ENCODE measurements around the gene VPS33A. TPM values are rescaled to one million over a fixed set of nuclear protein-coding genes. Genes with fewer than 3 reads are reported as not detected.

The VPS33A gene
- total and polyA plus RNA-seq, 2 of the 13 experiments (the other 11 are each of a cell fraction or from before 2014, with no cell fraction given), result 11.0 to 43.6 TPM

DNA sequence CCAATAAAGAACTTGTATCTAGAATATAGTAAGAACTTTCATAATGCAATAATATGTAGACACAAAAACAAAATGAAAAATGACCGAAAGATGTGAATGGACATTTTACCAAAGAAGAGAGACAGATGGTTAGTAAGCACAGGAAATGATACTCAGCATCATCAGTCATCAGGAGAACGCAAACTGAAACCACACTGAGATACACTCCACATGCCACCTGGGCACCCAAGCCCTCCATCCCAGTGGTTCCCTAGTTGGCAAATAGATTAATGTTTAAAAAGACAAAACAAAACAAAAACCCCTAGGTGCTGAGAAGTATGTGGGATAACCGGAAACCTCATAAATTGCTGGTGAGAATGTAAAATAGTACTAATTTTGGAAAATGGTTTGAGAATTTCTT, 26.8 kb upstream of the VPS33A start:
- no peaks in the 10 kb centered on the region for H3K9me3 ChIP-seq (ENCODE audit: low read length)
- ATAC-seq (no peak), DNase-seq (ENCODE audit: low spot score) (no peak), FAIRE-seq (no peak)
- TF ChIP-seq, protein P1, sequence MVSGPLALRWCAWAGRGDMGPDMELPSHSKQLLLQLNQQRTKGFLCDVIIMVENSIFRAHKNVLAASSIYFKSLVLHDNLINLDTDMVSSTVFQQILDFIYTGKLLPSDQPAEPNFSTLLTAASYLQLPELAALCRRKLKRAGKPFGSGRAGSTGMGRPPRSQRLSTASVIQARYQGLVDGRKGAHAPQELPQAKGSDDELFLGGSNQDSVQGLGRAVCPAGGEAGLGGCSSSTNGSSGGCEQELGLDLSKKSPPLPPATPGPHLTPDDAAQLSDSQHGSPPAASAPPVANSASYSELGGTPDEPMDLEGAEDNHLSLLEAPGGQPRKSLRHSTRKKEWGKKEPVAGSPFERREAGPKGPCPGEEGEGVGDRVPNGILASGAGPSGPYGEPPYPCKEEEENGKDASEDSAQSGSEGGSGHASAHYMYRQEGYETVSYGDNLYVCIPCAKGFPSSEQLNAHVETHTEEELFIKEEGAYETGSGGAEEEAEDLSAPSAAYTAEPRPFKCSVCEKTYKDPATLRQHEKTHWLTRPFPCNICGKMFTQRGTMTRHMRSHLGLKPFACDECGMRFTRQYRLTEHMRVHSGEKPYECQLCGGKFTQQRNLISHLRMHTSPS (CRISPR knock-in tag; IDR thresholded peaks at IDR 0.05; ENCODE audit: low read depth), result no peak
- TF ChIP-seq KDM6A (CRISPR knock-in tag; IDR thresholded peaks at IDR 0.05; ENCODE audit: low read depth), result no peak
- no peak for TF ChIP-seq NR2F2 (IDR thresholded peaks at IDR 0.05; ENCODE audit: borderline replicate concordance, low read depth)
- no peak for TF ChIP-seq KMT2A (CRISPR knock-in tag; IDR thresholded peaks at IDR 0.05)
- ChIA-PET CTCF (ENCODE audit: low intra/inter-chr PET ratio, low total read pairs) (no interaction called here), POLR2A (no interaction called here)
- H3K4me2 ChIP-seq (ENCODE audit: low read depth, low read length), result no peak overlapping the region
- H3K27ac ChIP-seq (ENCODE audit: extremely low read length, insufficient read depth, low read length), result no peak overlapping the region
- in situ Hi-C loops (cut with HindIII; ENCODE audit: extremely low pct_ligation_motif_present, low pct_unique_long_range_greater_than_20kb) (no loop called here), intact Hi-C loops (cut with micrococcal nuclease; ENCODE audit: unreplicated experiment) (no loop called here)
- H3K79me2 ChIP-seq (ENCODE audit: insufficient read depth, low read length), result no peaks in the 10 kb centered on the region
- H3K36me3 ChIP-seq (replicated peaks in 1 of 2; ENCODE audit: control insufficient read depth in 1 of 2, insufficient read depth in 2 of 2, low read length in 2 of 2), result peaks cover 3 to 22% of the 10 kb centered on the region in 2 experiments; a peak in 4 of 5 replicates
- no TSS peak for BruUV-seq (replicated peaks)
- H3K4me1 ChIP-seq (ENCODE audit: insufficient read depth, low read length), result no peaks in the 10 kb centered on the region
- no peaks in the 10 kb centered on the region for H4K20me1 ChIP-seq (ENCODE audit: insufficient read depth, low read length)
- WGBS (ENCODE audit: low lambda C conversion rate), result 92% methylated on average over 3 of the region's 3 CpGs
- H3K27me3 ChIP-seq (ENCODE audit: control insufficient read depth in 1 of 2, insufficient read depth in 2 of 2, low read length in 2 of 2), result no peaks in the 10 kb centered on the region
- no peak overlapping the region for H3K9ac ChIP-seq (ENCODE audit: insufficient read depth, low read depth, low read length)
- H2AFZ ChIP-seq (ENCODE audit: low read length), result no peak overlapping the region
- no peak overlapping the region for H3K4me3 ChIP-seq (replicated peaks in 1 of 3; ENCODE audit: insufficient read depth in 1 of 3, low read depth in 2 of 3, low read length in 3 of 3)

DNA sequence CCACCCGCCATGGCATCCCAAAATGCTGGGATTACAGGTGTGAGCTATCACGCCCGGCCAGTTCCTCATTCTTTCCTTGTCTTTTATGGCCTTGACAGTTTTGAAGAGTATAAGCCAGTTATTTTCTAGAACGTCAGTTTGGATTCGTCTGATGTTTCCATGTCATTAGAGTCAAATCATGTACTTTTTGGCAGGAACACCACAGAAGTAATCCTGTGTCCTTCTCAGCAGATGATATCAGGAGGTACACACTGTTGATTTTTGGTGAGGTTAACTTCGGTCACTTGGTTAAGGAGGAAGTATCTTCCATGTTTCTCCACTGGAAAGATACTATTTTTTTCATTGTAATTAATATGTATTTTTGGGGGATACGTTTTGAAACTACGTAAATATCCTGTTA, 25.1 kb upstream of the VPS33A start:
- H4K20me1 ChIP-seq (ENCODE audit: insufficient read depth, low read length), result no peaks in the 10 kb centered on the region
- 98% methylated on average over 8 of the region's 8 CpGs for WGBS (ENCODE audit: low lambda C conversion rate)
- H3K4me3 ChIP-seq (replicated peaks in 1 of 3; ENCODE audit: insufficient read depth in 1 of 3, low read depth in 2 of 3, low read length in 3 of 3), result no peak overlapping the region
- H3K9ac ChIP-seq (ENCODE audit: insufficient read depth, low read depth, low read length), result no peak overlapping the region
- DNase-seq (ENCODE audit: low spot score) (no peak), FAIRE-seq (no peak), ATAC-seq (no peak)
- in situ Hi-C loops (cut with HindIII; ENCODE audit: extremely low pct_ligation_motif_present, low pct_unique_long_range_greater_than_20kb) (no loop called here), intact Hi-C loops (cut with micrococcal nuclease; ENCODE audit: unreplicated experiment) (no loop called here)
- no TSS peak for BruUV-seq (replicated peaks)
- H3K79me2 ChIP-seq (ENCODE audit: insufficient read depth, low read length), result no peaks in the 10 kb centered on the region
- H3K9me3 ChIP-seq (ENCODE audit: low read length), result no peaks in the 10 kb centered on the region
- H3K4me2 ChIP-seq (ENCODE audit: low read depth, low read length), result no peak overlapping the region
- POLR2A ChIA-PET, result no interaction called here
- CTCF ChIA-PET (ENCODE audit: low intra/inter-chr PET ratio, low total read pairs), result no interaction called here
- no peak overlapping the region for H3K27ac ChIP-seq (ENCODE audit: extremely low read length, insufficient read depth, low read length)
- no peaks in the 10 kb centered on the region for H3K4me1 ChIP-seq (ENCODE audit: insufficient read depth, low read length)
- peaks cover 0 to 16% of the 10 kb centered on the region in 2 experiments; a peak in 3 of 5 replicates for H3K36me3 ChIP-seq (replicated peaks in 1 of 2; ENCODE audit: control insufficient read depth in 1 of 2, insufficient read depth in 2 of 2, low read length in 2 of 2)
- no peaks in the 10 kb centered on the region for H3K27me3 ChIP-seq (ENCODE audit: control insufficient read depth in 1 of 2, insufficient read depth in 2 of 2, low read length in 2 of 2)
- H2AFZ ChIP-seq (ENCODE audit: low read length), result no peak overlapping the region
- no peak for TF ChIP-seq ZNF746 (CRISPR knock-in tag; IDR thresholded peaks at IDR 0.05)
- no peak for TF ChIP-seq ZFP1 (CRISPR knock-in tag; IDR thresholded peaks at IDR 0.05)
- TF ChIP-seq HCFC1 (IDR thresholded peaks at IDR 0.05; ENCODE audit: low read depth, low read length), result no peak
- TF ChIP-seq, protein P2, sequence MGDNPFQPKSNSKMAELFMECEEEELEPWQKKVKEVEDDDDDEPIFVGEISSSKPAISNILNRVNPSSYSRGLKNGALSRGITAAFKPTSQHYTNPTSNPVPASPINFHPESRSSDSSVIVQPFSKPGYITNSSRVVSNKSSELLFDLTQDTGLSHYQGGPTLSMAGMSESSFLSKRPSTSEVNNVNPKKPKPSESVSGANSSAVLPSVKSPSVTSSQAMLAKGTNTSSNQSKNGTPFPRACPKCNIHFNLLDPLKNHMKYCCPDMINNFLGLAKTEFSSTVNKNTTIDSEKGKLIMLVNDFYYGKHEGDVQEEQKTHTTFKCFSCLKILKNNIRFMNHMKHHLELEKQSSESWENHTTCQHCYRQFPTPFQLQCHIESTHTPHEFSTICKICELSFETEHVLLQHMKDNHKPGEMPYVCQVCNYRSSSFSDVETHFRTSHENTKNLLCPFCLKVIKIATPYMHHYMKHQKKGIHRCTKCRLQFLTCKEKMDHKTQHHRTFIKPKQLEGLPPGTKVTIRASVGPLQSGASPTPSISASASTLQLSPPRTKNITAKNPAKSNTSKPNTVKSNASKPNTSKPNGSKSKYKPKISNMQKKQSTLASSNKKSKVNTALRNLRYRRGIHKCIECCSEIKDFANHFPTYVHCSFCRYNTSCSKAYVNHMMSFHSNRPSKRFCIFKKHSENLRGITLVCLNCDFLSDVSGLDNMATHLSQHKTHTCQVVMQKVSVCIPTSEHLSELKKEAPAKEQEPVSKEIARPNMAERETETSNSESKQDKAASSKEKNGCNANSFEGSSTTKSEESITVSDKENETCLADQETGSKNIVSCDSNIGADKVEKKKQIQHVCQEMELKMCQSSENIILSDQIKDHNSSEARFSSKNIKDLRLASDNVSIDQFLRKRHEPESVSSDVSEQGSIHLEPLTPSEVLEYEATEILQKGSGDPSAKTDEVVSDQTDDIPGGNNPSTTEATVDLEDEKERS (CRISPR knock-in tag; IDR thresholded peaks at IDR 0.05), result no peak
- TF ChIP-seq MTA3 (CRISPR knock-in tag; IDR thresholded peaks at IDR 0.05), result no peak
- no peak for TF ChIP-seq HOXA5 (CRISPR knock-in tag; IDR thresholded peaks at IDR 0.05)
- TF ChIP-seq, protein P3, sequence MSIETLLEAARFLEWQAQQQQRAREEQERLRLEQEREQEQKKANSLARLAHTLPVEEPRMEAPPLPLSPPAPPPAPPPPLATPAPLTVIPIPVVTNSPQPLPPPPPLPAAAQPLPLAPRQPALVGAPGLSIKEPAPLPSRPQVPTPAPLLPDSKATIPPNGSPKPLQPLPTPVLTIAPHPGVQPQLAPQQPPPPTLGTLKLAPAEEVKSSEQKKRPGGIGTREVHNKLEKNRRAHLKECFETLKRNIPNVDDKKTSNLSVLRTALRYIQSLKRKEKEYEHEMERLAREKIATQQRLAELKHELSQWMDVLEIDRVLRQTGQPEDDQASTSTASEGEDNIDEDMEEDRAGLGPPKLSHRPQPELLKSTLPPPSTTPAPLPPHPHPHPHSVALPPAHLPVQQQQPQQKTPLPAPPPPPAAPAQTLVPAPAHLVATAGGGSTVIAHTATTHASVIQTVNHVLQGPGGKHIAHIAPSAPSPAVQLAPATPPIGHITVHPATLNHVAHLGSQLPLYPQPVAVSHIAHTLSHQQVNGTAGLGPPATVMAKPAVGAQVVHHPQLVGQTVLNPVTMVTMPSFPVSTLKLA (IDR thresholded peaks at IDR 0.05), result no peak
- no peak for TF ChIP-seq ELF3 (CRISPR knock-in tag; IDR thresholded peaks at IDR 0.05)
- no peak for TF ChIP-seq EHMT2 (IDR thresholded peaks at IDR 0.05; ENCODE audit: borderline replicate concordance, low read depth, low read length)
- no peak for TF ChIP-seq ZFX (CRISPR knock-in tag; IDR thresholded peaks at IDR 0.05; ENCODE audit: low read depth)
- no peak for TF ChIP-seq TP53 (CRISPR knock-in tag; conservative IDR thresholded peaks at IDR 0.05)
- TF ChIP-seq NCOA5 (CRISPR knock-in tag; IDR thresholded peaks at IDR 0.05), result no peak

All from HepG2 (cell line).